ENCODE data around the gene APP. TPM values are rescaled to one million over a fixed set of nuclear protein-coding genes. Genes with fewer than 3 reads are reported as not detected.

The APP gene
- total RNA-seq, 2 donors from 2014 or later, result 506 to 721 TPM

DNA sequence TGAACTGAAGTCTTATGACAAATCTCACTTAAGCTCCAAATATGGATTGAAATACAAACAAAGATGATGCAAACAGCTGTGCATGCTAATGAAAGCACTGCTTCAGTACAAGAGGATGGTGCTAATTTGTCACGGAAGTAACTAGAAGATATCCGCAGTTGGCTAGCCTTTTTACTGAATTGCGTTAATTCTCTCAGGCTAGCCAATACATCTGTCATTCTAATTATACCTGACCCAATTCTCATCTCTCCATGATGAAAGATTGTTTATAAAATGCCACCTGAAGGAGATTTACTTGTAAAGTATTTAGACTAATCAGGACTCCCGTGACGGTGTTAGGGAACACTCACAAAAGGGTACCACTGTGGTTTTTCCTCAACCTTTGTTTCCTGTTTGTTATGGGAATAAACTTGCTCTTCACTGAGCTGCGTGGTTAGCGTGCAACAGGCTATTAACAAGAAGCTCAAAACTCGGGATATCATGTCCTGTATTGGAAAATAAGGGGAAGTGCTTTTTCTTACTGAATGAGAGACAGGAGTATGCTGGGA is 162.5 kb downstream of the APP start:
- Histone ChIP-seq H3K9ac (ENCODE audit: low read depth in 2 of 2, low read length in 2 of 2) (no peak overlapping the region), H3K9me3 (no peaks in the 10 kb centered on the region), H3K4me1 (no peaks in the 10 kb centered on the region), H3K27ac (no peak overlapping the region), H3K4me3 (no peak overlapping the region), H3K36me3 (no peaks in the 10 kb centered on the region), H3K27me3 (no peaks in the 10 kb centered on the region)
- no peak for DNase-seq
- intact Hi-C loops (cut with DNase I), result no loop called here
- TF ChIP-seq, protein P1, sequence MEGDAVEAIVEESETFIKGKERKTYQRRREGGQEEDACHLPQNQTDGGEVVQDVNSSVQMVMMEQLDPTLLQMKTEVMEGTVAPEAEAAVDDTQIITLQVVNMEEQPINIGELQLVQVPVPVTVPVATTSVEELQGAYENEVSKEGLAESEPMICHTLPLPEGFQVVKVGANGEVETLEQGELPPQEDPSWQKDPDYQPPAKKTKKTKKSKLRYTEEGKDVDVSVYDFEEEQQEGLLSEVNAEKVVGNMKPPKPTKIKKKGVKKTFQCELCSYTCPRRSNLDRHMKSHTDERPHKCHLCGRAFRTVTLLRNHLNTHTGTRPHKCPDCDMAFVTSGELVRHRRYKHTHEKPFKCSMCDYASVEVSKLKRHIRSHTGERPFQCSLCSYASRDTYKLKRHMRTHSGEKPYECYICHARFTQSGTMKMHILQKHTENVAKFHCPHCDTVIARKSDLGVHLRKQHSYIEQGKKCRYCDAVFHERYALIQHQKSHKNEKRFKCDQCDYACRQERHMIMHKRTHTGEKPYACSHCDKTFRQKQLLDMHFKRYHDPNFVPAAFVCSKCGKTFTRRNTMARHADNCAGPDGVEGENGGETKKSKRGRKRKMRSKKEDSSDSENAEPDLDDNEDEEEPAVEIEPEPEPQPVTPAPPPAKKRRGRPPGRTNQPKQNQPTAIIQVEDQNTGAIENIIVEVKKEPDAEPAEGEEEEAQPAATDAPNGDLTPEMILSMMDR (IDR thresholded peaks at IDR 0.05), result no peak

DNA sequence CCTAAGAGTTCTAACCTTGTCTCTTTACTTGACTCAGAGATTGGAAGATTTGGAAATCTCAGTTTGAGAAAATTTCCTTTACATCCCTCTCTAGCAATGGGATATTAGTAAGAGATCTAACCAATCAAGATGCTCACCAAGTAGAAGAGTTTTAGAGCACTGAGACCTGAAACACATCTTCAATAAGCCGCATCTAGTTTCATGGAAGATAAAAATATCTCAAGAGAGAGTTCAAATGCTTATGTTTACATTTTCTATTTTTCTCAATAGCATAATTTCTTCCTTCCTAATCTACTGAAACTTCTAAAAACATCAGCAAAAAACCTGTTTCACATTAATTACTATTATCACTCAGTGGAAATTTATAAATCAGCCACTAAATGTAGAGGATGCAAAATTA is 165.1 kb downstream of the APP start:
- intact Hi-C loops (cut with DNase I), result no loop called here
- Histone ChIP-seq H3K9ac (ENCODE audit: low read depth in 2 of 2, low read length in 2 of 2) (no peak overlapping the region), H3K4me1 (peaks cover 3% of the 10 kb centered on the region), H3K27ac (no peak overlapping the region), H3K36me3 (no peaks in the 10 kb centered on the region), H3K27me3 (no peaks in the 10 kb centered on the region), H3K4me3 (no peak overlapping the region), H3K9me3 (no peaks in the 10 kb centered on the region)
- TF ChIP-seq, protein P1 (IDR thresholded peaks at IDR 0.05), result no peak
- no peak for DNase-seq

DNA sequence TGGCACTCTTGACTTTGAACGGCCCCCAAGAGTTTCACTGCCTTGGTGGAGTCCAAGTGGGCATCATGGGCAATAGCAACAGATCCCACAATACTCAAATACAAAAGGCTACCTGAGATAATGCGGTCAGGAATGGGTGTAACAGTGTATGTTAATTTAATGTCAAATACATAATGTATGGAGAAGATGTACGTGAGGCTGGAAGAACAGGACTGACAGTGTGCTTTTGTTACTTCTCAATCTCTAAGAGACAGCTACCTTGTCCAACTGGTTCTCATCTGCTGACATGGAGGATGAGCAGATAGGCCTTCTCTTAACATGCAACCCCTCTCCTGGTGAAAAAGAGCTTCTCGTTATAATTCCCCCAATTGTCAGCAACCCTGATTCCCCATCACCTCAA is 167.2 kb downstream of the APP start:
- Histone ChIP-seq H3K27me3 (no peaks in the 10 kb centered on the region), H3K36me3 (no peaks in the 10 kb centered on the region), H3K4me1 (peaks cover 4% of the 10 kb centered on the region), H3K9me3 (no peaks in the 10 kb centered on the region), H3K27ac (no peak overlapping the region), H3K4me3 (no peak overlapping the region), H3K9ac (ENCODE audit: low read depth in 2 of 2, low read length in 2 of 2) (no peak overlapping the region)
- DNase-seq, result no peak
- intact Hi-C loops (cut with DNase I), result no loop called here
- TF ChIP-seq, protein P1 (IDR thresholded peaks at IDR 0.05), result no peak

DNA sequence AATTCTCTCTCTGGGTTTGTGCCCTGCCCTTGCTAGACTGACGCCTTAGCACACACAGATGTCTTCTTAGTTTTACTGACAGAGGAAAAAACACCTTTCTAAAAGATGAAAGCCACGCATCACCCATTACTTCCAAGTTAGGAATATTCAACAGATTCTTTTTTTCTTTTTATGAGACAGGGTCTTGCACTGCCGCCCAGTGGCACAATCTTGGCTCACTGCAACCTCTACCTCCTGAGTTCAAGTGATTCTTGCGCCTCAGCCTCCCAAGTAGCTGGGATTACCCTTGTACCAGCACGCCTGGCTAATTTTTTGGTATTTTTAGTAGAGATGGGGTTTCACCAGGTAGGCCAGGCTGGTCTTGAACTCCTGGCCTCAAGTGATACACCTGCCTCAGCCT is 169.2 kb downstream of the APP start:
- TF ChIP-seq, protein P1 (IDR thresholded peaks at IDR 0.05), result no peak
- H3K9me3 ChIP-seq, result no peaks in the 10 kb centered on the region
- no peaks in the 10 kb centered on the region for H3K36me3 ChIP-seq
- H3K27me3 ChIP-seq, result no peaks in the 10 kb centered on the region
- H3K4me3 ChIP-seq, result no peak overlapping the region
- peaks cover 4% of the 10 kb centered on the region for H3K4me1 ChIP-seq
- no peak overlapping the region for H3K9ac ChIP-seq (ENCODE audit: low read depth in 2 of 2, low read length in 2 of 2)
- intact Hi-C loops (cut with DNase I), result no loop called here
- DNase-seq, result peak; percentile 31
- no peak overlapping the region for H3K27ac ChIP-seq

DNA sequence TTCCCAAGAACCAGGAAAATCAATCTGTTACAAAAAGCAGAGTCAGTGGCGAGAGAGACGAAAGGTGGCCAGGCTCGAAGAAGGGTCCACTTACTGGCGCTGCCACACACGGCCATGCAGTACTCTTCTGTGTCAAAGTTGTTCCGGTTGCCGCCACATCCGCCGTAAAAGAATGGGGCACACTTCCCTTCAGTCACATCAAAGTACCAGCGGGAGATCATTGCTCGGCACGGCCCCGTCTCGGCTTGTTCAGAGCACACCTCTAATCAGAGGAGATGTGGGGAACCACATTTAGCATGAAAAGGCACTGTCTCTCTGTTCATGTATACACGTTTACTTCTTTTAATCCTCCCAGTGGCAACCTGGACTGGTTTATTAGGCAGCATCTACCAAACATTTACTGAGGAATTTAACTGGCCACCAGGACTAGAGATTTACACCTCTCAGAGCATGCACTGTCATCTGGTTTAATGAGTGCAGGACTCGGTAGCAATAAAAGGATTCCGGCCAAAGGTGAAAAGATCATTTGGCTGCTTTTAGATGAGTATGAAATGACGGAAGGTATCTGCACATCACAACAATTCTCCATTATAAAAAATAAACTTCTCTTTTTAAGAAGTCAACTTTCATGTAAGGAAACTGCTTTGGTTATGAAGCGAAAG is 170.5 kb downstream of the APP start:
- no peak overlapping the region for H3K27ac ChIP-seq
- TF ChIP-seq, protein P1 (IDR thresholded peaks at IDR 0.05), result no peak
- no peaks in the 10 kb centered on the region for H3K36me3 ChIP-seq
- peak overlapping the region in 1 of 2 donors; percentile 35 for H3K9ac ChIP-seq (ENCODE audit: low read depth in 2 of 2, low read length in 2 of 2)
- H3K4me1 ChIP-seq, result peaks cover 4% of the 10 kb centered on the region
- H3K9me3 ChIP-seq, result no peaks in the 10 kb centered on the region
- DNase-seq, result peak; percentile 51
- H3K27me3 ChIP-seq, result no peaks in the 10 kb centered on the region
- H3K4me3 ChIP-seq, result no peak overlapping the region
- intact Hi-C loops (cut with DNase I), result loop anchor here (10.0 kb wide), 1 partner anchor 115 kb away; no protein-coding TSS in a partner anchor

Measured in colonic mucosa (tissue), 4 donors.